Lower leg skin (tissue), 4 donors: Measurements from ENCODE around the gene CES3. TPM values are rescaled to one million over a fixed set of nuclear protein-coding genes. Genes with fewer than 3 reads are reported as not detected.

Experiments
- DNase-seq, 2 donors: peaks; one replicate each; pipeline ENCODE4 v3.0.0-alpha.2; 2019; ENCODE audit warnings: low spot score in 2 of 2
- H3K4me3 ChIP-seq: fragments of 200-600 bp; sonication (generic); 2 replicates; pipeline ENCODE4 v1.5.1; 2017; ENCODE audit warnings: mild to moderate bottlenecking, low read depth; ENCODE audit not compliant: poor library complexity, severe bottlenecking
- POLR2A ChIP-seq, 2 donors: fragments of 450-650 bp; IDR thresholded peaks; one replicate each; pipeline ENCODE4 v1.6.1; 2016 to 2017; ENCODE audit warnings: antibody characterized with exemption in 2 of 2, mild to moderate bottlenecking in 1 of 2, moderate library complexity in 1 of 2
- WGBS, 2 donors: methylation state at CpG; one replicate each; pipeline ENCODE4 v1.1.5; 2018; 5-methylcytosine and 5-hydroxymethylcytosine counted together
- intact Hi-C: fragments of 100-400 bp; cut with DNase I; formaldehyde crosslinking; loops from one replicate; pipeline ENCODE4 v1.15.0; 2023; ENCODE audit warnings: low total_unique reads
- total RNA-seq, 4 donors: library from RNA; depleted of rRNA; stranded (reverse); fragments of >200 nt; gene quantifications; one replicate each; pipeline ENCODE4 v1.1.0, GENCODE V29; 2016
- TF ChIP-seq, protein P1 (sequence below), 3 donors: fragments of 450-650 bp; IDR thresholded peaks; one replicate each; pipeline ENCODE4 v1.5.1; 2016; ENCODE audit warnings: antibody characterized with exemption in 3 of 3, mild to moderate bottlenecking in 3 of 3, moderate library complexity in 2 of 3

The CES3 gene
- total RNA-seq, 4 donors from 2014 or later = 0.59 to 1.3 (median 1.2) TPM

GRCh38 chr16:67013233-67013822 lies 52.3 kb downstream of the CES3 start:
- TF ChIP-seq, protein P1, sequence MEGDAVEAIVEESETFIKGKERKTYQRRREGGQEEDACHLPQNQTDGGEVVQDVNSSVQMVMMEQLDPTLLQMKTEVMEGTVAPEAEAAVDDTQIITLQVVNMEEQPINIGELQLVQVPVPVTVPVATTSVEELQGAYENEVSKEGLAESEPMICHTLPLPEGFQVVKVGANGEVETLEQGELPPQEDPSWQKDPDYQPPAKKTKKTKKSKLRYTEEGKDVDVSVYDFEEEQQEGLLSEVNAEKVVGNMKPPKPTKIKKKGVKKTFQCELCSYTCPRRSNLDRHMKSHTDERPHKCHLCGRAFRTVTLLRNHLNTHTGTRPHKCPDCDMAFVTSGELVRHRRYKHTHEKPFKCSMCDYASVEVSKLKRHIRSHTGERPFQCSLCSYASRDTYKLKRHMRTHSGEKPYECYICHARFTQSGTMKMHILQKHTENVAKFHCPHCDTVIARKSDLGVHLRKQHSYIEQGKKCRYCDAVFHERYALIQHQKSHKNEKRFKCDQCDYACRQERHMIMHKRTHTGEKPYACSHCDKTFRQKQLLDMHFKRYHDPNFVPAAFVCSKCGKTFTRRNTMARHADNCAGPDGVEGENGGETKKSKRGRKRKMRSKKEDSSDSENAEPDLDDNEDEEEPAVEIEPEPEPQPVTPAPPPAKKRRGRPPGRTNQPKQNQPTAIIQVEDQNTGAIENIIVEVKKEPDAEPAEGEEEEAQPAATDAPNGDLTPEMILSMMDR (IDR thresholded peaks at IDR 0.05) = no peak
- TF ChIP-seq POLR2A (IDR thresholded peaks at IDR 0.05) = no peak
- H3K4me3 ChIP-seq = peak overlapping the region; percentile 27
- DNase-seq = no peak
- intact Hi-C loops = no loop called here
- 9 to 12% methylated on average over 13 to 20 of the region's 21 CpGs for WGBS, 2 donors

GRCh38 chr16:67013823-67014633 lies 53.0 kb downstream of the CES3 start:
- peak in 1 of 2 donors; percentile 93 for DNase-seq
- TF ChIP-seq, protein P1 (IDR thresholded peaks at IDR 0.05) = no peak
- no peak for TF ChIP-seq POLR2A (IDR thresholded peaks at IDR 0.05)
- H3K4me3 ChIP-seq = peak overlapping the region; percentile 27
- 1 to 8% methylated on average over 16 to 19 of the region's 70 CpGs for WGBS, 2 donors
- intact Hi-C loops = no loop called here

DNA sequence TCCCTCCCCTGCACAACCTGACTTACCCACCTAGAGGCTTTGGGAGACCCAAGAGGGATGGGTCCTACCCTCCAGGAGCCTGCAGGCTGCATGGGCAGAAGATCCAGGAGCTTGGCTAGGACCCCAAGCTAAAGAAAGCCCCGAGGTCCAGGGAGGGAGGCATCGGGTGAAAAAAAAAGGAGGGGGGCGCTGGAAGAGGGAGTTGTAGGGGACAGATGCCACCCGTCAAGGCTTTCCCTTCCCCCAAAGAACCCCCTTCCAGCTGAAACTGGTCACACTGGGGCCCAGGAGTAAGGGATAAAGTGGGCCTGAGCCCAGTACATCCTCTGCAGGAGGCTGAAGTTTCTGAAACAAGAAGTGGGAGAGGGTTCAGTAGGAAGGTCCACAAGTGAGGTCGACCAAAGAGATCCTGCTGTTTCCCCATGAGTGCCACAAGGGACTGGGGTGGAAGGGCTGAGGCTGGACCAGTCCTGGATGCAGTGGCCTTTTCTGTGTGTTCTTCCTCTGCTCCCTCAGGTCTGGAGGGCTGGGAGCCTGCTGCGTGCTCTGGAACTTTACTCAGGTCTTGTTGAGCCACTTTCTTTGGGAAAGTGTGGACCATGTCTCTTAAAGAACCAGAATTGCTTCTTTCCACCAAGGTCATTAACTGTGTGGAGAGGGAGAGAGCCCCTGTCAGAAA lies 53.7 kb downstream of the CES3 start:
- no peak overlapping the region for H3K4me3 ChIP-seq
- DNase-seq = no peak
- intact Hi-C loops = no loop called here
- 63 to 66% methylated on average over 6 of the region's 6 CpGs for WGBS, 2 donors
- no peak for TF ChIP-seq POLR2A (IDR thresholded peaks at IDR 0.05)
- TF ChIP-seq, protein P1 (IDR thresholded peaks at IDR 0.05) = no peak

GRCh38 chr16:67015313-67015731 lies 54.3 kb downstream of the CES3 start:
- intact Hi-C loops = no loop called here
- 91 to 92% methylated on average over 9 of the region's 9 CpGs for whole genome bisulfite sequencing, 2 donors
- H3K4me3 ChIP-seq = no peak overlapping the region
- TF ChIP-seq, protein P1 (IDR thresholded peaks at IDR 0.05) = no peak
- TF ChIP-seq POLR2A (IDR thresholded peaks at IDR 0.05) = no peak
- peak in 1 of 2 donors; percentile 63 for DNase-seq

DNA sequence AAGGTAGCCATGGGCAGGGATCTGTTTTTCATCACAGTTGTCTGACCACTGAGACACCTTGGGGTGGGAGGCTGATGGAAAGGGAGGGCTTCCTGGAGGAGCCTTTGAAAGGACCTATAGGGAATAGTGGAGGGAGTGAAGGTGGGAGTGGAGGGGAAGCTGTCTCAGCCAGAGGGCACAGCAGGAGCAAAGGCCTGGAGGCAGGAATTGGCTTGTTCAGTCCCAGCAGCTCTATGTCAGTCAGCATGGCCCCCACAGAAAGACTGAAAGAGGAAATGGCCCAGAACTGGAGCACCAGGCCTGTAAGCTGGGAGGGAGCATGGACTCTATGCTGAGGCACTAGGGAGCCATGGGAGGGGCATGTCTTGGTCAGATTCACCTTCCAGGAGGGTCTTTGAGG lies 55.1 kb downstream of the CES3 start:
- intact Hi-C loops = no loop called here
- peak in 1 of 2 donors; percentile 74 for DNase-seq
- no peak overlapping the region for H3K4me3 ChIP-seq
- no peak for TF ChIP-seq POLR2A (IDR thresholded peaks at IDR 0.05)
- TF ChIP-seq, protein P1 (IDR thresholded peaks at IDR 0.05) = no peak
